VCaP (cell line): ENCODE data around the gene SESN1.

Experiments
- H3K27ac ChIP-seq: fragments of 450-650 bp; 2 replicates; pipeline ENCODE4 v1.5.1; 2017
- TF ChIP-seq, protein P1 (sequence below): fragments of 450-650 bp; conservative IDR thresholded peaks from 2 replicates; pipeline ENCODE4 v1.5.1; 2017; ENCODE audit warnings: mild to moderate bottlenecking, moderate library complexity

SESN1 gene

DNA sequence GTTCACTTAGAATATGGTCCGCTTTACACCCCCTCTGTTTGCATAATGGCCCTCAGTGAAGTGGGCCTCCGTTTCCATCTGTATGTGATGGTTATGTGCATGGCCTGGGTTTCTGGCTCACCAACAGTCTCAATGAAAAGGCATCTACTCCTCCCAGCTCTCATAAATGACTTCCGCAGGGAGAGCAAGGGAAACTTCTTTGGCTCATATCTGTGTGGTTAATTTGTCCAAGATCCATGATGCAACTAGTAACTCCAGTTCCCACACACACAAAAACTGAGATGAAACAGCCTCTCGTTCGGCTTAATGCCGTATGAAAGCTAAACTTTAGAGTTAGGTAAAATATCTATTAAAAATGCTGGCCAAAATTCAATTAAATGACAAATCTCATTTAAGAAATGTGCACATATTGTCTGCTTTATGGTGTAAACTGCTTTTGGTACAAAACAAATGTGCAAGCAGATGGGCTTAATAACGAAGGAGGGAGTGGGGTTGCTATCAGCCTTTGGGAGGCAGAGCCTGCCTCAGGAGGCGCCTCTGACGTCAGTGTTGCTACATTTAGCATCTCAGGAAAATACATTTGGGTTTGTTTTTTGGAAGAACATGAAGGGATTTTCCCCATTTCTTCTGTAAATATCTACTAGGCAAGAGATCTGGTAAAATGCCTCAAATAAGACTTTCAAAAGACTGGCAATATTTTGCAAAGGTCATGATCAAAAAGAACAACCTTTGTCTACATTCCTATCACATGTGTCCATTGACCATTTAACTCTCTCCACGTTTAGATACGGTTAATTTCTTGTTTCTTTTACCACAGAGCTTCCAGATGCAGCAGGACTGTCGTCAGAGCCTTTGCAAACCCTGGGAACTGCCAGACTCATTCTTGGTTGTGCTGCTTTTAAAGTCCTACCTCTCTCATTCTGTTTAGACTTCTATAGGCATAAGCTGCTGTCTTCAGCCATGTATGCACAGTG is 149.7 kb downstream of the SESN1 start:
- TF ChIP-seq, protein P1, sequence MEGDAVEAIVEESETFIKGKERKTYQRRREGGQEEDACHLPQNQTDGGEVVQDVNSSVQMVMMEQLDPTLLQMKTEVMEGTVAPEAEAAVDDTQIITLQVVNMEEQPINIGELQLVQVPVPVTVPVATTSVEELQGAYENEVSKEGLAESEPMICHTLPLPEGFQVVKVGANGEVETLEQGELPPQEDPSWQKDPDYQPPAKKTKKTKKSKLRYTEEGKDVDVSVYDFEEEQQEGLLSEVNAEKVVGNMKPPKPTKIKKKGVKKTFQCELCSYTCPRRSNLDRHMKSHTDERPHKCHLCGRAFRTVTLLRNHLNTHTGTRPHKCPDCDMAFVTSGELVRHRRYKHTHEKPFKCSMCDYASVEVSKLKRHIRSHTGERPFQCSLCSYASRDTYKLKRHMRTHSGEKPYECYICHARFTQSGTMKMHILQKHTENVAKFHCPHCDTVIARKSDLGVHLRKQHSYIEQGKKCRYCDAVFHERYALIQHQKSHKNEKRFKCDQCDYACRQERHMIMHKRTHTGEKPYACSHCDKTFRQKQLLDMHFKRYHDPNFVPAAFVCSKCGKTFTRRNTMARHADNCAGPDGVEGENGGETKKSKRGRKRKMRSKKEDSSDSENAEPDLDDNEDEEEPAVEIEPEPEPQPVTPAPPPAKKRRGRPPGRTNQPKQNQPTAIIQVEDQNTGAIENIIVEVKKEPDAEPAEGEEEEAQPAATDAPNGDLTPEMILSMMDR = no peak
- H3K27ac ChIP-seq = no peak overlapping the region

DNA sequence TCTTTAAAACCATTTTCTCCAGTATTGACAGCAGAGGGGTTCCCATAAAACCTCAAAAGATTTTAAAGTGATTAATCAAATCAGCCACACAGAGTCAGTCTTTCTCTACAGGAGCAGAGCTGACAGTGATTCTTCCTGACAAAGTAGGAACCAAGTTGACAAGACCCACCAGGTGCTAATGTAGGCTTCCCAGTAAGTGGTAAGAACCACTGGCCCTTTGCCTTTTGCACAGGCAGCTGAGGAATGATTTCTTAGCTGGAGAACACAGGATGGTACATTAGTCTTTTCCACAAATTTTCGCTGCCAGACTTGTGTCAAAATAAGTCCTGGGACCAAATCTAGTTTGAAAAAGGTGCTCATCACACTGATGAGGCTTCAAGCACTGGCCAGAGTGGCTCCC is 150.6 kb downstream of the SESN1 start:
- TF ChIP-seq, protein P1 = no peak
- no peak overlapping the region for H3K27ac ChIP-seq

DNA sequence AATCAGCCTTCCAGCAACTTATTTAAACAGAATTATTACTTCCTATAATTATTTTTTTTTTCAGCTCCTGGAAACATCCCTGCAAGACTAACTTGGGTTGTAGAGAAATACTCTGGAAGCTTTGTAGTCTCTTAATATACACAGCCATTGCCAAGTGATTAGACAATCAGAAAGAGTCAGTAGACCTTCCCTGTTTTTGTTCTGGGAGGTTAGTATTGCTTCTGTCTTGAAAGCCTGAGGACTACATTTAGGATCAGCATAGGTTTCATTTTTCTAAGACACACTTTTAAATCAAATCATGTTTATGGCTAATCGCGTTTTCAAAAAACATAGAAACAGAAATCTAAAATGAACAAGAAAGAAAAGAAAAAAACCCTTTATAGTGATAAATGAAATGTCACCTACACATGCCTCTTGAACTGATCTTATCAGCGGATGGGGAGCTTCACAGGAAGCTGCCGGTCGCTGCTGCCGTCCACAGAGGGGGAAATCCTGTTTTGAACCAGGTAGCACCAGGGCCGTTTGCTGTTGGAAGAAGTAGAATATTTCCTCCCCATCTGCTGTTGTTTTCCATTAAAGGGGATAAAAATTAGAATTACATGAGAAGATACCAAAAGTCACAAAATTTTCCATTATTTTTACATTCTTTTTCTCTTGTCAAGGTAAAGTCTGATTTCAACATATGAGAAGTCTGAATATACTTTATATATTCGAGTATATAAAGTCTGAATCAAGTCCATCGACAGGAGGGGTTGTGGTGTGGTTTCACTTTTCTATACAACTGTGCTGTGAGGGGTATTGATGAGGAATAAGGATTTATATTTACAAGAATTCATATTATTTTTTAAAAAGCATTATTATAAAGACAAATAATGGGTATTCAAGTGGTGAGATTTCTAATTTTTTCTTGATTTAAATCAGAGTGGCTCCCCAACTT is 151.8 kb downstream of the SESN1 start:
- H3K27ac ChIP-seq = peak overlapping the region; percentile 20; the same call in 1 of the 2 replicates
- TF ChIP-seq, protein P1 = no peak

DNA sequence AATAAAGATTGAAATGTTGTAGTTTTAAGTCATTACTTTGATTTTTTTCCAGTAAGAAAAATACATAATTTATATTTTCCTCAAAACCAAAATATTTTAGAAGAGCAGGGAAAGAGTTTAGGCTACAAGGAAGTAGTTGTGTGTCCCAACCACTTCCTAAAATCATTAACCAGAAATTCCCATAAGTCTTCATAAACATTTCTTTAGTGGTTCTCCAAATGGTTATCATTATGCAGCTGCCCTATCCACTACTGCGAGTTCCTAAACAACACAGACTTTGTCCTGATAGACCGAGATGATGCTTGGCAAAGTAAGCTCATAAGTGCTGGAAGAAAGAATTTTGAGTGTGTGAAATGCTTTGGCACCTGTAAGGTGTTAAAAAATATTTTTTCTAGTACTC is 152.8 kb downstream of the SESN1 start:
- no peak overlapping the region for H3K27ac ChIP-seq
- TF ChIP-seq, protein P1 = no peak

DNA sequence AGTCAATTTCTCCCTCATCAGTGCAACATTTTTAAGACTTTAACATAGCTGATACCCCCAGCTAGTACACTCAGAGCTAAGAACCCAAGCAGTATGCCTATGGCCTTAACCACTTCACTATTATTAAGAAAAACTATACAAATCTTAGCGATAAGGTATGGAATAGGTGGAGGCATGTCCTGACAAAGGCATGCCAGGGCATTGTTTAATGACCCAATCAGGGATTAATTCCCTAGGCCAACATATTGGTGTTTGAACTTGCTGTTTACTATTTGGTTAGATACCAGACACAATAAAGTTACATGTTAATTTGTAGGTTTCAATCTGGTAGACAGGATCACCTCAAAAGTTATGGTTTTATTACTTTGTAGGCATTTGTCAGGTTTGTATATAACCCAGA is 153.4 kb downstream of the SESN1 start:
- no peak overlapping the region for H3K27ac ChIP-seq
- TF ChIP-seq, protein P1 = no peak

DNA sequence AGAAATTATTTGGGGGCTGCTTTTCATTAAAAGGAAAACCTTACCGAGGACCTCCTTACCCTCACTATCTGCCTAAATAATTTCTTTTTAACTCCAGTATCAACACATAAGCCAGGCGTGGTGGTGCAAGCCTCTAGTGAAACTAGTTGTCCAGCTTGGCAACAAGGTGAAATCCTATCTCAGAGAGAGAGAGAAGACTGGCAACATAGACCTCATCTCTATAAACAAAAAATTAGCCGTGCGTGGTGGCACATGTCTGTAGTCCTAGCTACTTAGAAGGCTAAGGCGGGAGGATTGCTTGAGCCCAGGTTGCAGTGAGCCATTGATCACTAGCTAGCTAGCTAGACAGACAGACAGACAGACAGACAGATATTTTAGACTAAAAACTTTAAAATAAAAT is 153.9 kb downstream of the SESN1 start:
- no peak overlapping the region for H3K27ac ChIP-seq
- TF ChIP-seq, protein P1 = no peak

DNA sequence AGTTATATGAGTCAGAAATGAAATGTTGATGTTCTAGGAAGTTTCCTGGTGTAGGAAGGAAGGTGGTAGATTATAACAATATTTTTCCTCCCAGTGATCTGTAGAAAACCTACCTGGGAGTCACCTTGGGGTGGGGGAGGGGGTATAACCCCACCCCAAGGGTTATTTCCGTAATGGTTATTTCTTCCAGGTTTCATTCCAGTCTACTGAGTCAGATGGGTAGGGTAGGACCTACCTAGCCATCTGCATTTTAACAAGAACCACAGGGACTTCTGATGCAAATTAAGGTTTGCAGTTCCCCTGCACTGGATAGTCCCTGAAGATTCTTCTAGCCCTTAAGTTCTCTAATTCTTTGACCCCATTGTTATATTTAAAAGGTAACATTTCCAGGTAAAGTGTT is 157.5 kb downstream of the SESN1 start:
- TF ChIP-seq, protein P1 = no peak
- no peak overlapping the region for H3K27ac ChIP-seq
